NCI-H2081 (cell line): ENCODE results near the gene ATP1B3.
"Not testable (repeated sequence)": the region's sequence is repeated elsewhere in the genome, so short reads cannot be mapped to it uniquely, and the experiment has no call there.

Experiments
- DNase-seq, 2 experiments: peaks; one replicate each; lab custom pipeline; 2025; lab: John Stamatoyannopoulos, UW

The ATP1B3 gene

GRCh38 chr3:141905129-141905528 is 28.7 kb downstream of the ATP1B3 start:
- DNase-seq = no peak

GRCh38 chr3:141909408-141909807 is 33.0 kb downstream of the ATP1B3 start:
- DNase-seq = no peak

GRCh38 chr3:141909986-141910385 is 33.5 kb downstream of the ATP1B3 start:
- DNase-seq = not testable (repeated sequence)

- DNase-seq = peak; percentile 42 to 62
Measured at GRCh38 chr3:141913150-141913811, 36.8 kb downstream of the ATP1B3 start.

GRCh38 chr3:141914311-141914710 is 37.9 kb downstream of the ATP1B3 start:
- no peak for DNase-seq

GRCh38 chr3:141915016-141915415 is 38.6 kb downstream of the ATP1B3 start:
- DNase-seq = no peak

GRCh38 chr3:141915766-141916165 is 39.3 kb downstream of the ATP1B3 start:
- DNase-seq = no peak

GRCh38 chr3:141920701-141921100 is 44.3 kb downstream of the ATP1B3 start:
- DNase-seq = no peak

GRCh38 chr3:141921316-141921715 is 44.9 kb downstream of the ATP1B3 start:
- no peak for DNase-seq

- not testable (repeated sequence) for DNase-seq
Measured at GRCh38 chr3:141925677-141926076, 49.2 kb downstream of the ATP1B3 start.

GRCh38 chr3:141926929-141927328 is 50.5 kb downstream of the ATP1B3 start:
- DNase-seq = no peak

GRCh38 chr3:141928631-141929270 is 52.3 kb downstream of the ATP1B3 start:
- no peak for DNase-seq

- no peak for DNase-seq
Measured at GRCh38 chr3:141929341-141929995, 53.0 kb downstream of the ATP1B3 start.

- DNase-seq = no peak
Measured at GRCh38 chr3:141930801-141931200, 54.4 kb downstream of the ATP1B3 start.

- no peak for DNase-seq
Measured at GRCh38 chr3:141933421-141934300, 57.2 kb downstream of the ATP1B3 start.

- DNase-seq = no peak
Measured at GRCh38 chr3:141934354-141934753, 57.9 kb downstream of the ATP1B3 start.

- no peak for DNase-seq
Measured at GRCh38 chr3:141938011-141938500, 61.6 kb downstream of the ATP1B3 start.

GRCh38 chr3:141939759-141940158 is 63.3 kb downstream of the ATP1B3 start:
- DNase-seq = no peak

GRCh38 chr3:141940194-141940776 is 63.8 kb downstream of the ATP1B3 start:
- peak; percentile 68 to 83 for DNase-seq

GRCh38 chr3:141941093-141941492 is 64.7 kb downstream of the ATP1B3 start:
- no peak for DNase-seq

GRCh38 chr3:141942006-141942405 is 65.6 kb downstream of the ATP1B3 start:
- no peak for DNase-seq
